ENCODE measurements around the gene FAHD2A. TPM values are rescaled to one million over a fixed set of nuclear protein-coding genes. Genes with fewer than 3 reads are reported as not detected.
"Not testable (repeated sequence)": the region's sequence is repeated elsewhere in the genome, so short reads cannot be mapped to it uniquely, and the experiment has no call there.

FAHD2A gene
- total RNA-seq, 1 donor from 2014 or later = 3.7 TPM

GRCh38 chr2:95375532-95376150 lies 26.9 kb upstream of the FAHD2A start:
- no peak overlapping the region for H3K9ac ChIP-seq (ENCODE audit: low read depth in 1 of 3, low read length in 3 of 3)
- no peak overlapping the region for H3K4me3 ChIP-seq (ENCODE audit: low read length in 3 of 3)
- no peaks in the 10 kb centered on the region for H3K9me3 ChIP-seq (ENCODE audit: control insufficient read depth in 3 of 3, low read length in 3 of 3)
- peaks cover 0 to 5% (median 0%) of the 10 kb centered on the region in 3 donors for H3K27me3 ChIP-seq (ENCODE audit: control insufficient read depth in 3 of 3, insufficient read depth in 3 of 3, low read length in 3 of 3)
- H3K27ac ChIP-seq (ENCODE audit: low read depth, low read length) = no peak overlapping the region
- no peaks in the 10 kb centered on the region for H3K4me1 ChIP-seq (ENCODE audit: control insufficient read depth in 3 of 3, insufficient read depth in 3 of 3, low read length in 3 of 3)
- peaks cover 0 to 4% (median 0%) of the 10 kb centered on the region in 3 donors for H3K36me3 ChIP-seq (ENCODE audit: control insufficient read depth in 3 of 3, insufficient read depth in 3 of 3, low read length in 3 of 3)

- no peaks in the 10 kb centered on the region for H3K9me3 ChIP-seq (ENCODE audit: control insufficient read depth in 3 of 3, low read length in 3 of 3)
- no peak overlapping the region for H3K27ac ChIP-seq (ENCODE audit: low read depth, low read length)
- no peaks in the 10 kb centered on the region for H3K4me1 ChIP-seq (ENCODE audit: control insufficient read depth in 3 of 3, insufficient read depth in 3 of 3, low read length in 3 of 3)
- peaks cover 0 to 9% (median 0%) of the 10 kb centered on the region in 3 donors for H3K27me3 ChIP-seq (ENCODE audit: control insufficient read depth in 3 of 3, insufficient read depth in 3 of 3, low read length in 3 of 3)
- H3K4me3 ChIP-seq (ENCODE audit: low read length in 3 of 3) = no peak overlapping the region
- H3K9ac ChIP-seq (ENCODE audit: low read depth in 1 of 3, low read length in 3 of 3) = no peak overlapping the region
- peaks cover 0 to 4% (median 0%) of the 10 kb centered on the region in 3 donors for H3K36me3 ChIP-seq (ENCODE audit: control insufficient read depth in 3 of 3, insufficient read depth in 3 of 3, low read length in 3 of 3)
Observed at GRCh38 chr2:95376311-95377215, 25.9 kb upstream of the FAHD2A start.

GRCh38 chr2:95377216-95378123 lies 25.0 kb upstream of the FAHD2A start:
- Histone ChIP-seq H3K4me1 (ENCODE audit: control insufficient read depth in 3 of 3, insufficient read depth in 3 of 3, low read length in 3 of 3) (no peaks in the 10 kb centered on the region), H3K27me3 (ENCODE audit: control insufficient read depth in 3 of 3, insufficient read depth in 3 of 3, low read length in 3 of 3) (peaks cover 0 to 10% (median 0%) of the 10 kb centered on the region in 3 donors), H3K4me3 (ENCODE audit: low read length in 3 of 3) (no peak overlapping the region)

GRCh38 chr2:95378281-95378680 lies 24.2 kb upstream of the FAHD2A start:
- H3K9me3 ChIP-seq (ENCODE audit: control insufficient read depth in 3 of 3, low read length in 3 of 3); H3K9ac ChIP-seq (ENCODE audit: low read depth in 1 of 3, low read length in 3 of 3); H3K36me3 ChIP-seq (ENCODE audit: control insufficient read depth in 3 of 3, insufficient read depth in 3 of 3, low read length in 3 of 3); H3K4me3 ChIP-seq (ENCODE audit: low read length in 3 of 3); H3K4me1 ChIP-seq (ENCODE audit: control insufficient read depth in 3 of 3, insufficient read depth in 3 of 3, low read length in 3 of 3); H3K27ac ChIP-seq (ENCODE audit: low read depth, low read length): not testable (repeated sequence)
- H3K27me3 ChIP-seq (ENCODE audit: control insufficient read depth in 3 of 3, insufficient read depth in 3 of 3, low read length in 3 of 3) = peaks cover 0 to 15% (median 0%) of the 10 kb centered on the region in 3 donors

More at GRCh38 chr2:95377216-95378123, 25.0 kb upstream of the FAHD2A start:
- Histone ChIP-seq H3K36me3 (ENCODE audit: control insufficient read depth in 3 of 3, insufficient read depth in 3 of 3, low read length in 3 of 3) (peaks cover 0 to 4% (median 0%) of the 10 kb centered on the region in 3 donors), H3K27ac (ENCODE audit: low read depth, low read length) (no peak overlapping the region), H3K9me3 (ENCODE audit: control insufficient read depth in 3 of 3, low read length in 3 of 3) (no peaks in the 10 kb centered on the region), H3K9ac (ENCODE audit: low read depth in 1 of 3, low read length in 3 of 3) (no peak overlapping the region)

DNA sequence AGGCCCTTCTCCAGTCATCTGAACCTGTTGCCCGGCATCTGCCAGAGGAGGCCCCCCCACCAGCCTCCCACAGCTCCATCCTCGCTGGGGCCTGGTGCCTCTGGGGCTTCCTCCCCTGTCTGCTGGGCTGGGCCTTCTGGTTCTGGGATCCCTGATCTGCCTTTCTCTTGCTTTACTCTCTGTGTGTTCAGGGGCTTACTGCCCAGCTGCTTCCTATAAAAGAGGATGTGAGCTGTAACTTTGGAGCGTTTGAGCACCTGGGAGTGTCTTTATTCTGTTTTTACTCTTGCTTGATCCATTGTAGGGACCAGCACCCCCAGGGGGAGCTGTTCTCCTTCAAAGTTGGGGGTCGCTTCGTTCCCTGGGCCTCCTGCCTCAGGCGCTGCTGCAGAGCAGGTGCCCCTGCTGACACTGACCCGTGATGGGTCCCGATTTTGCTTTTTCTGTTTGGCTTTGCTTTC lies 23.1 kb upstream of the FAHD2A start:
- Histone ChIP-seq H3K9me3 (ENCODE audit: control insufficient read depth in 3 of 3, low read length in 3 of 3) (no peaks in the 10 kb centered on the region), H3K27me3 (ENCODE audit: control insufficient read depth in 3 of 3, insufficient read depth in 3 of 3, low read length in 3 of 3) (peaks cover 8 to 19% (median 8%) of the 10 kb centered on the region in 3 donors), H3K27ac (ENCODE audit: low read depth, low read length) (no peak overlapping the region), H3K4me3 (ENCODE audit: low read length in 3 of 3) (no peak overlapping the region), H3K4me1 (ENCODE audit: control insufficient read depth in 3 of 3, insufficient read depth in 3 of 3, low read length in 3 of 3) (no peaks in the 10 kb centered on the region), H3K36me3 (ENCODE audit: control insufficient read depth in 3 of 3, insufficient read depth in 3 of 3, low read length in 3 of 3) (peaks cover 0 to 4% (median 0%) of the 10 kb centered on the region in 3 donors), H3K9ac (ENCODE audit: low read depth in 1 of 3, low read length in 3 of 3) (no peak overlapping the region)

- Histone ChIP-seq H3K27ac (ENCODE audit: low read depth, low read length) (no peak overlapping the region), H3K36me3 (ENCODE audit: control insufficient read depth in 3 of 3, insufficient read depth in 3 of 3, low read length in 3 of 3) (peaks cover 0 to 4% (median 0%) of the 10 kb centered on the region in 3 donors), H3K4me3 (ENCODE audit: low read length in 3 of 3) (no peak overlapping the region), H3K9ac (ENCODE audit: low read depth in 1 of 3, low read length in 3 of 3) (no peak overlapping the region), H3K4me1 (ENCODE audit: control insufficient read depth in 3 of 3, insufficient read depth in 3 of 3, low read length in 3 of 3) (peaks cover 0 to 5% (median 0%) of the 10 kb centered on the region in 3 donors), H3K9me3 (ENCODE audit: control insufficient read depth in 3 of 3, low read length in 3 of 3) (no peaks in the 10 kb centered on the region), H3K27me3 (ENCODE audit: control insufficient read depth in 3 of 3, insufficient read depth in 3 of 3, low read length in 3 of 3) (peaks cover 12 to 26% (median 16%) of the 10 kb centered on the region in 3 donors)
Observed at GRCh38 chr2:95380280-95380679, 22.2 kb upstream of the FAHD2A start.

DNA sequence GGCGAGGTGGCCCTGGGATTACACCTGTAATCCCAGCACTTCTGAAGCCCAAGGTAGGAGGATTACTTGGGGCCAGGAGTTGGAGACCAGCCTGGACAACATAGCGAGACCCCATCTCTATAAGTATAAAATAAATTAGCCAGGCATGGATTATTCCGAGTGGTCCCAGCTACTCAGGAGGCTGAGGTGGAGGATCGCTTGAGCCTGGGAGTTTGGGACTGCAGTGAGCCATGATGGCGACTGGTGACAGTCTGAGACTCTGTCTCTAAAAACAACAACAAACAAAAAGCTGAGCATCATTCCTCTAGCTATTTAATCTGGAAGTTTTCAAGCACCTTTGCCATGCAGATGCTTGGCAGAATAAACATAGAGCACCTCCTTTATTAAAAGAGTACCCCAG lies 21.8 kb upstream of the FAHD2A start:
- peaks cover 12 to 23% (median 16%) of the 10 kb centered on the region in 3 donors for H3K27me3 ChIP-seq (ENCODE audit: control insufficient read depth in 3 of 3, insufficient read depth in 3 of 3, low read length in 3 of 3)
- peaks cover 0 to 4% (median 0%) of the 10 kb centered on the region in 3 donors for H3K36me3 ChIP-seq (ENCODE audit: control insufficient read depth in 3 of 3, insufficient read depth in 3 of 3, low read length in 3 of 3)
- no peak overlapping the region for H3K27ac ChIP-seq (ENCODE audit: low read depth, low read length)
- H3K4me1 ChIP-seq (ENCODE audit: control insufficient read depth in 3 of 3, insufficient read depth in 3 of 3, low read length in 3 of 3) = peaks cover 0 to 5% (median under 1%) of the 10 kb centered on the region in 3 donors
- no peak overlapping the region for H3K4me3 ChIP-seq (ENCODE audit: low read length in 3 of 3)
- H3K9ac ChIP-seq (ENCODE audit: low read depth in 1 of 3, low read length in 3 of 3) = no peak overlapping the region
- H3K9me3 ChIP-seq (ENCODE audit: control insufficient read depth in 3 of 3, low read length in 3 of 3) = no peaks in the 10 kb centered on the region

GRCh38 chr2:95381212-95382191 lies 21.0 kb upstream of the FAHD2A start:
- no peak overlapping the region for H3K9ac ChIP-seq (ENCODE audit: low read depth in 1 of 3, low read length in 3 of 3)
- peaks cover 0 to 4% (median 0%) of the 10 kb centered on the region in 3 donors for H3K36me3 ChIP-seq (ENCODE audit: control insufficient read depth in 3 of 3, insufficient read depth in 3 of 3, low read length in 3 of 3)
- H3K4me3 ChIP-seq (ENCODE audit: low read length in 3 of 3) = no peak overlapping the region
- H3K4me1 ChIP-seq (ENCODE audit: control insufficient read depth in 3 of 3, insufficient read depth in 3 of 3, low read length in 3 of 3) = peaks cover 0 to 5% (median 2%) of the 10 kb centered on the region in 3 donors
- H3K9me3 ChIP-seq (ENCODE audit: control insufficient read depth in 3 of 3, low read length in 3 of 3) = no peaks in the 10 kb centered on the region
- peaks cover 14 to 24% (median 16%) of the 10 kb centered on the region in 3 donors for H3K27me3 ChIP-seq (ENCODE audit: control insufficient read depth in 3 of 3, insufficient read depth in 3 of 3, low read length in 3 of 3)
- H3K27ac ChIP-seq (ENCODE audit: low read depth, low read length) = no peak overlapping the region
